K562 (cell line): Measurements from ENCODE around the gene RSPRY1. TPM values are rescaled to one million over a fixed set of nuclear protein-coding genes. Genes with fewer than 3 reads are reported as not detected.
A peak's percentile ranks its signal among the peaks of the same experiment; 100 is the strongest.

ENCODE experiments used
- ATF7 ChIP-seq: fragments of 450-650 bp; IDR thresholded peaks from 2 replicates; pipeline ENCODE4 v1.7.1; 2014; ENCODE audit warnings: mild to moderate bottlenecking, moderate library complexity
- ELF1 ChIP-seq: fragments of 200-800 bp; sonication (Bioruptor generic); IDR thresholded peaks from 2 replicates; pipeline ENCODE4 v1.6.1; 2016; ENCODE audit warnings: missing genetic modification characterization, missing compliant biosample characterization
- ERF ChIP-seq: fragments of 450-650 bp; formaldehyde crosslinking; IDR thresholded peaks from 2 replicates; pipeline ENCODE4 v1.4.0; 2020; ENCODE audit warnings: mild to moderate bottlenecking, mixed read lengths
- FOXK1 ChIP-seq: sonication (generic); formaldehyde crosslinking; IDR thresholded peaks from 2 replicates; pipeline ENCODE4 v1.8.0; 2022; ENCODE audit warnings: missing genetic modification reagents, mild to moderate bottlenecking, borderline replicate concordance
- JUND ChIP-seq, 2 experiments: IDR thresholded peaks; 2 replicates in 1 of 2; 3 replicates in 1 of 2; pipeline ENCODE4 v1.6.1; 2011; ENCODE audit warnings: borderline replicate concordance in 2 of 2, low read depth in 2 of 2, low read length in 2 of 2, improper control_type of control experiment in 1 of 2, missing biosample characterization in 1 of 2, missing genetic modification characterization in 1 of 2, missing genetic modification reagents in 1 of 2
- MYNN ChIP-seq, 2 experiments: sonication (generic); formaldehyde crosslinking in 1 of 2; IDR thresholded peaks; 2 replicates each; pipeline versions ENCODE4 v1.5.0 to v1.6.1; 2016 to 2020; ENCODE audit warnings: antibody characterized with exemption in 1 of 2, missing genetic modification reagents in 1 of 2
- NCOR1 ChIP-seq: fragments of 450-650 bp; IDR thresholded peaks from 2 replicates; pipeline ENCODE4 v1.6.1; 2016; ENCODE audit warnings: mild to moderate bottlenecking, moderate library complexity
- NR2C1 ChIP-seq, 2 experiments: fragments of 450-650 bp; IDR thresholded peaks; 2 replicates each; pipeline ENCODE4 v1.6.1; 2017; ENCODE audit warnings: mild to moderate bottlenecking in 2 of 2, antibody characterized with exemption in 1 of 2, inconsistent platforms in 1 of 2, missing compliant biosample characterization in 1 of 2, missing genetic modification characterization in 1 of 2
- SP1 ChIP-seq: sonication (generic); formaldehyde crosslinking; IDR thresholded peaks from 2 replicates; pipeline ENCODE4 v1.8.1; 2022; ENCODE audit warnings: mild to moderate bottlenecking, missing genetic modification reagents
- polyA plus RNA-seq, 8 experiments: library from polyadenylated mRNA; depleted of rRNA in 4 of 8; stranded (reverse) in 5 of 8; unstranded in 3 of 8; fragments of >200 nt; fragmentation: Nextera tagmentation in 2 of 8; fragmentation: Illumina TruSeq in 1 of 8; extraction: Ambion mirVana in 2 of 8; extraction: Trizol in 1 of 8; gene quantifications; 2 replicates each; pipeline versions ENCODE4 v1.2.1 to v1.2.3, GENCODE V29; 2011 to 2014; ENCODE audit warnings: inconsistent platforms in 1 of 8, missing spikeins in 1 of 8
- total RNA-seq, 7 experiments: library from RNA; depleted of rRNA in 6 of 7; stranded (reverse); fragments of >200 nt in 6 of 7; fragmentation: Illumina TruSeq in 2 of 7; extraction: Trizol in 2 of 7; gene quantifications; 2 replicates each; pipeline versions ENCODE4 v1.2.1 to v1.2.3, GENCODE V29; 2011 to 2021; ENCODE audit warnings: low replicate concordance in 1 of 7
- TF ChIP-seq, protein P1 (sequence below): fragments of 450-650 bp; IDR thresholded peaks from 2 replicates; pipeline ENCODE4 v1.6.1; 2016; ENCODE audit warnings: low read depth
- TF ChIP-seq, protein P2 (sequence below): fragments of 450-650 bp; IDR thresholded peaks from 2 replicates; pipeline ENCODE4 v1.6.1; 2018; ENCODE audit not compliant: partially characterized antibody

The RSPRY1 gene
- total and polyA plus RNA-seq, 9 of the 15 experiments (the other 6 are each of a cell fraction or from before 2014, with no cell fraction given), result 10.2 to 27.8 (median 20.8) TPM

DNA sequence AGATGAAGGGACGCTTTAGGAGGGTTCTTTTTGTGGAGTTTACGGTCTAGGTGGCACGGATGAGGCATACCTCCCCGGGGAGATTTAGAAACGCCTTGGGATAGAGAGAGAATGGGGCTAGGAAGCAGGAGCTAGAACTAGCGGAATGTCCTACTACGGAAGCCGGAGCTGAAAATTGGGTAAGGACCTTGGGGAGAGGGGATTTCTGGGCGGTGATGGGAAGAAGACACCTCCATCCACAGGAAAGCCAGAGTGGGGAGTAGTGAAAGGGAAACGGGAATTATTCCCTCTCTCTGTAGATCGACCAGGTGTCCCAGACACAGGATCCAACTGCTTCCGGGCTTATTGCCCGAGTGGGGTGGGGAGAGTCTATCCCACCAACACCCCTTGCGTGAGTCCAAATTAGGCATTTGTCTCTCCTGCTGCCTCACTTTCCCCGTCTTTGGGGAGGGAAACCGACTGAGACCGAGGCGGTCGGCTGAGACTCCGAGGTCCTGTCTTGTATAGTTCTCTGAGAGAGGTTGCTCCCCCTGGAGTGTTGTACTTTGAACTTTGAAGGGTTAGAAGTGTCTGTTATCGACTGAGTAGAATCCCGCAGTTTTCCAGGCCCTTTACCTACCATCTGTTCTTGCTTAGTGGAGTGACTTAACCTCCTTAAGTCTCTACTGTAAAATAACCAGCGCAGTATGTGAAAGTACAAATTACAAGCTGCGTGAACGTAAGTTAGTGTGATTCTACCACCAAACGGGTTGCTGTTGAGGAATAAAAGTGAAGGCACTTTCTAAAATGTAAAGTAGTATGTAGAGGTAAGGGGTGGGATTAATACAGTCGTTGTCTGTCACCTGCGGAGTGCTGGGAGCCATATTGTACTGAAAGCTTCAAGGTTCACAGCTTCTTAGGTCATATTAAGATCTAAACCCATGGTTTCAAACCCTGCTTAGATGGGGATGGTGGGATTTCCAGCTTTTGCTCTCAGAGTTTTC lies 1.0 kb downstream of the RSPRY1 start (continued):
- no peak for TF ChIP-seq NCOR1
- TF ChIP-seq MYNN (IDR thresholded peaks at IDR 0.05), result 0 out of 2 replicates have a peak, but pooled peaks have one; percentile 10
- TF ChIP-seq MYNN (CRISPR knock-in tag; IDR thresholded peaks at IDR 0.05), result no peak
- 0 out of 2 replicates have a peak, but pooled peaks have one; percentile 14 for TF ChIP-seq ELF1 (tag)
- peak; percentile 56; the same call in 1 of the 2 replicates for TF ChIP-seq SP1 (CRISPR knock-in tag)
- TF ChIP-seq NR2C1 (IDR thresholded peaks at IDR 0.05), result peak; percentile 55
- peak; percentile 69; the same call in 1 of the 2 replicates for TF ChIP-seq NR2C1 (tag; IDR thresholded peaks at IDR 0.05)
- TF ChIP-seq FOXK1, result 0 out of 2 replicates have a peak, but pooled peaks have one; percentile 10
- TF ChIP-seq ATF7, result peak; percentile 31; the same call in 1 of the 2 replicates
- TF ChIP-seq, protein P1, sequence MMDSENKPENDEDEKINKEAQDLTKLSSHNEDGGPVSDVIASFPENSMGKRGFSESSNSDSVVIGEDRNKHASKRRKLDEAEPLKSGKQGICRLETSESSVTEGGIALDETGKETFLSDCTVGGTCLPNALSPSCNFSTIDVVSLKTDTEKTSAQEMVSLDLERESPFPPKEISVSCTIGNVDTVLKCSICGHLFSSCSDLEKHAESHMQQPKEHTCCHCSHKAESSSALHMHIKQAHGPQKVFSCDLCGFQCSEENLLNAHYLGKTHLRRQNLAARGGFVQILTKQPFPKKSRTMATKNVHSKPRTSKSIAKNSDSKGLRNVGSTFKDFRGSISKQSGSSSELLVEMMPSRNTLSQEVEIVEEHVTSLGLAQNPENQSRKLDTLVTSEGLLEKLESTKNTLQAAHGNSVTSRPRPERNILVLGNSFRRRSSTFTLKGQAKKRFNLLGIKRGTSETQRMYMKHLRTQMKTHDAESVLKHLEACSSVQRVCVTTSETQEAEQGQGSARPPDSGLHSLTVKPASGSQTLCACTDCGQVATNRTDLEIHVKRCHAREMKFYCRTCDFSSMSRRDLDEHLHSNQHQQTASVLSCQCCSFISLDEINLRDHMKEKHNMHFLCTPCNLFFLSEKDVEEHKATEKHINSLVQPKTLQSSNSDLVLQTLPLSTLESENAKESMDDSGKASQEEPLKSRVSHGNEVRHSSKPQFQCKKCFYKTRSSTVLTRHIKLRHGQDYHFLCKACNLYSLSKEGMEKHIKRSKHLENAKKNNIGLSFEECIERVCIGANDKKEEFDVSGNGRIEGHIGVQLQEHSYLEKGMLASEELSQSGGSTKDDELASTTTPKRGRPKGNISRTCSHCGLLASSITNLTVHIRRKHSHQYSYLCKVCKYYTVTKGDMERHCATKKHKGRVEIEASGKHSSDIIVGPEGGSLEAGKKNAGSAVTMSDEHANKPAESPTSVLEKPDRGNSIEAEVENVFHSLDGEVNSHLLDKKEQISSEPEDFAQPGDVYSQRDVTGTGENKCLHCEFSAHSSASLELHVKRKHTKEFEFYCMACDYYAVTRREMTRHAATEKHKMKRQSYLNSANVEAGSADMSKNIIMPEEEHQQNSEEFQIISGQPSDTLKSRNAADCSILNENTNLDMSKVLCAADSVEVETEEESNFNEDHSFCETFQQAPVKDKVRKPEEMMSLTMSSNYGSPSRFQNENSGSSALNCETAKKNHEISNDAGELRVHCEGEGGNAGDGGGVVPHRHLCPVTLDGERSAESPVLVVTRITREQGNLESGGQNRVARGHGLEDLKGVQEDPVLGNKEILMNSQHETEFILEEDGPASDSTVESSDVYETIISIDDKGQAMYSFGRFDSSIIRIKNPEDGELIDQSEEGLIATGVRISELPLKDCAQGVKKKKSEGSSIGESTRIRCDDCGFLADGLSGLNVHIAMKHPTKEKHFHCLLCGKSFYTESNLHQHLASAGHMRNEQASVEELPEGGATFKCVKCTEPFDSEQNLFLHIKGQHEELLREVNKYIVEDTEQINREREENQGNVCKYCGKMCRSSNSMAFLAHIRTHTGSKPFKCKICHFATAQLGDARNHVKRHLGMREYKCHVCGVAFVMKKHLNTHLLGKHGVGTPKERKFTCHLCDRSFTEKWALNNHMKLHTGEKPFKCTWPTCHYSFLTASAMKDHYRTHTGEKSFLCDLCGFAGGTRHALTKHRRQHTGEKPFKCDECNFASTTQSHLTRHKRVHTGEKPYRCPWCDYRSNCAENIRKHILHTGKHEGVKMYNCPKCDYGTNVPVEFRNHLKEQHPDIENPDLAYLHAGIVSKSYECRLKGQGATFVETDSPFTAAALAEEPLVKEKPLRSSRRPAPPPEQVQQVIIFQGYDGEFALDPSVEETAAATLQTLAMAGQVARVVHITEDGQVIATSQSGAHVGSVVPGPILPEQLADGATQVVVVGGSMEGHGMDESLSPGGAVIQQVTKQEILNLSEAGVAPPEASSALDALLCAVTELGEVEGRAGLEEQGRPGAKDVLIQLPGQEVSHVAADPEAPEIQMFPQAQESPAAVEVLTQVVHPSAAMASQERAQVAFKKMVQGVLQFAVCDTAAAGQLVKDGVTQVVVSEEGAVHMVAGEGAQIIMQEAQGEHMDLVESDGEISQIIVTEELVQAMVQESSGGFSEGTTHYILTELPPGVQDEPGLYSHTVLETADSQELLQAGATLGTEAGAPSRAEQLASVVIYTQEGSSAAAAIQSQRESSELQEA, result peak; percentile 81
- 0 out of 2 replicates have a peak, but pooled peaks have one; percentile 1 for TF ChIP-seq JUND (IDR thresholded peaks at IDR 0.05; ENCODE audit: borderline replicate concordance, low read depth, low read length)
- TF ChIP-seq JUND (tag; IDR thresholded peaks at IDR 0.05; ENCODE audit: borderline replicate concordance, low read depth, low read length), result no peak
- TF ChIP-seq, protein P2, sequence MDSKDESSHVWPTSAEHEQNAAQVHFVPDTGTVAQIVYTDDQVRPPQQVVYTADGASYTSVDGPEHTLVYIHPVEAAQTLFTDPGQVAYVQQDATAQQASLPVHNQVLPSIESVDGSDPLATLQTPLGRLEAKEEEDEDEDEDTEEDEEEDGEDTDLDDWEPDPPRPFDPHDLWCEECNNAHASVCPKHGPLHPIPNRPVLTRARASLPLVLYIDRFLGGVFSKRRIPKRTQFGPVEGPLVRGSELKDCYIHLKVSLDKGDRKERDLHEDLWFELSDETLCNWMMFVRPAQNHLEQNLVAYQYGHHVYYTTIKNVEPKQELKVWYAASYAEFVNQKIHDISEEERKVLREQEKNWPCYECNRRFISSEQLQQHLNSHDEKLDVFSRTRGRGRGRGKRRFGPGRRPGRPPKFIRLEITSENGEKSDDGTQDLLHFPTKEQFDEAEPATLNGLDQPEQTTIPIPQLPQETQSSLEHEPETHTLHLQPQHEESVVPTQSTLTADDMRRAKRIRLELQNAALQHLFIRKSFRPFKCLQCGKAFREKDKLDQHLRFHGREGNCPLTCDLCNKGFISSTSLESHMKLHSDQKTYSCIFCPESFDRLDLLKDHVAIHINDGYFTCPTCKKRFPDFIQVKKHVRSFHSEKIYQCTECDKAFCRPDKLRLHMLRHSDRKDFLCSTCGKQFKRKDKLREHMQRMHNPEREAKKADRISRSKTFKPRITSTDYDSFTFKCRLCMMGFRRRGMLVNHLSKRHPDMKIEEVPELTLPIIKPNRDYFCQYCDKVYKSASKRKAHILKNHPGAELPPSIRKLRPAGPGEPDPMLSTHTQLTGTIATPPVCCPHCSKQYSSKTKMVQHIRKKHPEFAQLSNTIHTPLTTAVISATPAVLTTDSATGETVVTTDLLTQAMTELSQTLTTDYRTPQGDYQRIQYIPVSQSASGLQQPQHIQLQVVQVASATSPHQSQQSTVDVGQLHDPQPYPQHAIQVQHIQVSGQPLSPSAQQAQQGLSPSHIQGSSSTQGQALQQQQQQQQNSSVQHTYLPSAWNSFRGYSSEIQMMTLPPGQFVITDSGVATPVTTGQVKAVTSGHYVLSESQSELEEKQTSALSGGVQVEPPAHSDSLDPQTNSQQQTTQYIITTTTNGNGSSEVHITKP, result peak; percentile 88
- no peak for TF ChIP-seq ERF (CRISPR knock-in tag)
- TF ChIP-seq, all 486 proteins: peak for 31
